ENCODE results near the gene EFCC1. TPM values are rescaled to one million over a fixed set of nuclear protein-coding genes. Genes with fewer than 3 reads are reported as not detected.

The EFCC1 gene
- total RNA-seq, 1 donor from 2014 or later: 15.9 TPM

DNA sequence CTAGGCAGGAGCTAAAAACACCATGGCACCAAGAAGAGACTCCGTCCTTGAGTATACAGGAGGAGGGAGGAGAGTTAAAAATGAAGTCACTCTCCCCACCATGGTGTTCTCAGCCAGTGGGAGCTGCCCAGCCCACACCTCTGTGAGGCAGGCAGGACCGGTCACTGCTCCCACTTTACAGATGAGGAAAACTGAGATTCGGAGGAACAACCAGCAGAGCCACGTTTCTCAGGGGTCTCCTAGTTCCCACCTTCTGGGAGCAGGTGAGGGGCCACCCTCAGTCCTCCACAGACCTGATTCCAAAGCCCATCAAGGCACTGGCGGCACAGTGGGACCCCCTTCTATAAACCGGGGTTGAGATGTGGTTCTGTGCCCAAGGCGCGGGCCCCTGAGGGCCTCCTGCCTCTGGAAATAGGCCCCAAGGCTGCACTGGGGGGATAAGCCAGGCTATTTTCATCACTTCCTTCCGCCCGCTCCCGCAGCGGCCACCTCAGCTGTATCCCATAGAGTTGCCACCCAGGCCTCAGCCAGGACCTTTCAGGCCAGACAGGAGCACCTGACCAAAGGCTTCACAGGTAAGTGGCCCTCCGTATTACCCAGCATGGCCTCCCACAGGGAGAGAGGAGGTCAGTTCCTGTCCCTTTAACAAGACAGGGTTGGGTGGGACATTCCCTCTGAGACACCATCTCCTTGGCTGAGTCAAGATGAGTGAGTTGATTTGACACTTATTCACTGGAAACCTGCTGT lies 59.3 kb downstream of the EFCC1 start, which contains the start of gene GP9:
TSS of gene GP9 (plus strand) at position 504 of the 747 bp plus-strand sequence. CDS start 961 bp downstream, outside the sequence.
- Mint-ChIP-seq H3K36me3 (ENCODE audit: low read depth, unreplicated experiment) (peaks cover 7% of the 10 kb centered on the region), H3K9me3 (ENCODE audit: unreplicated experiment) (no peaks in the 10 kb centered on the region), H3K27ac (ENCODE audit: unreplicated experiment) (no peak within 1 kb of the TSS), H3K27me3 (ENCODE audit: unreplicated experiment) (peaks cover 3% of the 10 kb centered on the region), H3K4me1 (ENCODE audit: unreplicated experiment) (peaks cover 28% of the 10 kb centered on the region), H3K4me3 (ENCODE audit: unreplicated experiment) (no peak within 1 kb of the TSS)
- DNase-seq (ENCODE audit: low spot score): no peak
- TF ChIP-seq, protein P1, sequence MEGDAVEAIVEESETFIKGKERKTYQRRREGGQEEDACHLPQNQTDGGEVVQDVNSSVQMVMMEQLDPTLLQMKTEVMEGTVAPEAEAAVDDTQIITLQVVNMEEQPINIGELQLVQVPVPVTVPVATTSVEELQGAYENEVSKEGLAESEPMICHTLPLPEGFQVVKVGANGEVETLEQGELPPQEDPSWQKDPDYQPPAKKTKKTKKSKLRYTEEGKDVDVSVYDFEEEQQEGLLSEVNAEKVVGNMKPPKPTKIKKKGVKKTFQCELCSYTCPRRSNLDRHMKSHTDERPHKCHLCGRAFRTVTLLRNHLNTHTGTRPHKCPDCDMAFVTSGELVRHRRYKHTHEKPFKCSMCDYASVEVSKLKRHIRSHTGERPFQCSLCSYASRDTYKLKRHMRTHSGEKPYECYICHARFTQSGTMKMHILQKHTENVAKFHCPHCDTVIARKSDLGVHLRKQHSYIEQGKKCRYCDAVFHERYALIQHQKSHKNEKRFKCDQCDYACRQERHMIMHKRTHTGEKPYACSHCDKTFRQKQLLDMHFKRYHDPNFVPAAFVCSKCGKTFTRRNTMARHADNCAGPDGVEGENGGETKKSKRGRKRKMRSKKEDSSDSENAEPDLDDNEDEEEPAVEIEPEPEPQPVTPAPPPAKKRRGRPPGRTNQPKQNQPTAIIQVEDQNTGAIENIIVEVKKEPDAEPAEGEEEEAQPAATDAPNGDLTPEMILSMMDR (IDR thresholded peaks at IDR 0.05; ENCODE audit: unreplicated experiment): no peak

DNA sequence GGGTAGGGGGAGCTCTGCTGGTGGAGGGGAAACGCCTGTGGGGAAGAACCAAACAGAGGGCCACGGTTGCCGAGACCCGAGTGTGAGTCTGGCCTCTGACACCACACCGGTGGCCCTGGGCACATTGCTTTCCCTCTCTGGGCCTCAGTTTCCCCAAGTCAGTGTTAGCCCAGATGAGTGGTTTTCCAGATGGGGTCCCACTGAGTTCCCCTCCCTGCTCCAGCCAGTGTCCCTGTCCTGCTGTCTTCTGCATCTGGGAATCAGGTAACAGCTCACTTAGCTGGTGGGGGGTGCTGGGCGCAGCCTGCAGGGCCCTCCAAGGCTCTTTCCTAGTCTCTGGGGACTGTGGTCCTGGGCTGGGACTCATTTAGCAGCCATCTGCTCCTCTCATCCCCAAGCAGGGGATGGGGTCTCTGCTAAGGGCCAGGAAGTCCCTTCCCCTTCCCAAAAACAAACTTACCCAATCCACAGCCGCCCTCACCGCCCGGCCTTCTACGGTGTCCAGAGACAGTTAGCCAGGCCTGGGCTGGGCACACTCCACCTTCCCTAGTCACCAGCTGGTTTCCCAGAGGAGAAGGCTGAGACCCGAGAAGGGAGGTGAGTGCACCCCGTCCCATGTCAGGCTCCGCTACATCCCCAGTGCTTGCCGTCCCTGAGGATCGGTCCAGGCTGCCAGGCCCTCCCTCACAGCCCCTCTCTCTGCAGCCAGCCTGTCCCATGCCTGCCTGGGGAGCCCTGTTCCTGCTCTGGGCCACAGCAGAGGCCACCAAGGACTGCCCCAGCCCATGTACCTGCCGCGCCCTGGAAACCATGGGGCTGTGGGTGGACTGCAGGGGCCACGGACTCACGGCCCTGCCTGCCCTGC lies 60.2 kb downstream of the EFCC1 start:
- TF ChIP-seq, protein P1 (IDR thresholded peaks at IDR 0.05; ENCODE audit: unreplicated experiment): no peak
- no peak for DNase-seq (ENCODE audit: low spot score)
- Mint-ChIP-seq H3K27ac (ENCODE audit: unreplicated experiment) (no peak overlapping the region), H3K36me3 (ENCODE audit: low read depth, unreplicated experiment) (peaks cover 9% of the 10 kb centered on the region), H3K4me1 (ENCODE audit: unreplicated experiment) (peaks cover 27% of the 10 kb centered on the region), H3K9me3 (ENCODE audit: unreplicated experiment) (no peaks in the 10 kb centered on the region), H3K4me3 (ENCODE audit: unreplicated experiment) (no peak overlapping the region), H3K27me3 (ENCODE audit: unreplicated experiment) (peaks cover 3% of the 10 kb centered on the region)

DNA sequence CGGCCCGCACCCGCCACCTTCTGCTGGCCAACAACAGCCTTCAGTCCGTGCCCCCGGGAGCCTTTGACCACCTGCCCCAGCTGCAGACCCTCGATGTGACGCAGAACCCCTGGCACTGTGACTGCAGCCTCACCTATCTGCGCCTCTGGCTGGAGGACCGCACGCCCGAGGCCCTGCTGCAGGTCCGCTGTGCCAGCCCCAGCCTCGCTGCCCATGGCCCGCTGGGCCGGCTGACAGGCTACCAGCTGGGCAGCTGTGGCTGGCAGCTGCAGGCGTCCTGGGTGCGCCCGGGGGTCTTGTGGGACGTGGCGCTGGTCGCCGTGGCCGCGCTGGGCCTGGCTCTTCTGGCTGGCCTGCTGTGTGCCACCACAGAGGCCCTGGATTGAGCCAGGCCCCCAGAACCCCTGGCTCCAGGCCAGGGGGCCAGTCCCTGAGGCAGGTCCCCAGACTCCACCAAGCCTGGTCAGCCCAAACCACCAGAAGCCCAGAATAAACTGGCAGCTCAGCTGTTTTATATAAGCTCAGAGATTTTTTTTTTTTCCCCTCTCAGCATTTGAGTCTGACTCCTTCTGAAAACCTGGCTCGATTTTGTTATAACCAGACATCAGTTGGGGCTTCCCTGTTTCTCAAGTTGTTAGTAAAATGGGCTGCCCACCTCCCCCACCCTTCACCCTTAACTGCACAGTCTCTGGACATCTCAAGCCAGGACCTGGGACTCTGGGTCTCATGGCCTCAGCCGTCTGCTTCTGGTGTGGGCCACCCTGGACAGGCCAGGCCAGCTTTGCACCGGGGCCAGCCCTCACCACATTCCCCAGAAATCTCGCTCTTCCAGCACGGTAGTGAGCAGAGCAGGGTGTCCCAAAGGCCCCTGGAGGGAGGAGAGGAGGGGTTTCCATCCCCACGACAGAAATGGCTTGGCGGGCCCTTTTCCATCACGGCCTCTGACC lies 61.1 kb downstream of the EFCC1 start:
- peaks cover 3% of the 10 kb centered on the region for H3K27me3 Mint-ChIP-seq (ENCODE audit: unreplicated experiment)
- H3K4me1 Mint-ChIP-seq (ENCODE audit: unreplicated experiment): peaks cover 18% of the 10 kb centered on the region
- H3K9me3 Mint-ChIP-seq (ENCODE audit: unreplicated experiment): no peaks in the 10 kb centered on the region
- DNase-seq (ENCODE audit: low spot score): no peak
- no peak overlapping the region for H3K4me3 Mint-ChIP-seq (ENCODE audit: unreplicated experiment)
- TF ChIP-seq, protein P1 (IDR thresholded peaks at IDR 0.05; ENCODE audit: unreplicated experiment): no peak
- no peak overlapping the region for H3K27ac Mint-ChIP-seq (ENCODE audit: unreplicated experiment)
- peaks cover 9% of the 10 kb centered on the region for H3K36me3 Mint-ChIP-seq (ENCODE audit: low read depth, unreplicated experiment)

DNA sequence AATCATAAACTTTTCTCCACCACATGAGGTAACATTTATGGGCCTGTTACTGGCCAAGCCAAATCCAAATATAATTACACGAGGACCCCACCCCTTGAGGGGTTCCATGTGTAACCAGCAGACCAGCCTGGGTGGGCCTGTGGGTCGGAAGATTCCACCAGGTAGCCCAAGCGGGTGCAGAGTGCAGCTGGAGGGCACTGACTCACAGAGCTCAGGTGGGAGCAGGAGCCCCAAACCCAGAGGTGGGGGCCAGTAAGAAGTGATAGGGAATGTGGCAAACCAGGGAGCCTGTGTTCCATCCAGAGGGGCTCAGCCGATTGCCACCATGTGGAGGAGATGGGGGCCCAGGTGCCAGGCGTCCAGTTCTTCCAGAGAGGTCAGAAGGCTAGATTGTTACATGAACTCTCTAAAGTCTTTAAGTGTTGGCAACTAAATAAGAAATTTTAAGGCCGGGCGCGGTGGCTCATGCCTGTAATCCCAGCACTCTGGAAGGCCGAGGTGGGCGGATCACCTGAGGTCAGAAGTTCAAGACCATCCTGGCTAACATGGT lies 62.1 kb downstream of the EFCC1 start:
- peaks cover 3% of the 10 kb centered on the region for H3K27me3 Mint-ChIP-seq (ENCODE audit: unreplicated experiment)
- peaks cover 4% of the 10 kb centered on the region for H3K36me3 Mint-ChIP-seq (ENCODE audit: low read depth, unreplicated experiment)
- no peak for DNase-seq (ENCODE audit: low spot score)
- H3K27ac Mint-ChIP-seq (ENCODE audit: unreplicated experiment): no peak overlapping the region
- H3K9me3 Mint-ChIP-seq (ENCODE audit: unreplicated experiment): no peaks in the 10 kb centered on the region
- TF ChIP-seq, protein P1 (IDR thresholded peaks at IDR 0.05; ENCODE audit: unreplicated experiment): no peak
- H3K4me3 Mint-ChIP-seq (ENCODE audit: unreplicated experiment): no peak overlapping the region
- H3K4me1 Mint-ChIP-seq (ENCODE audit: unreplicated experiment): peaks cover 15% of the 10 kb centered on the region
